ENCODE data around the gene HOXB8.

Gene HOXB8

GRCh38 chr17:48582750-48583069, 32.4 kb downstream of the HOXB8 start:
- FAIRE-seq, result no peak

- FAIRE-seq, result peak; percentile 27
Measured at GRCh38 chr17:48579760-48580554, 35.1 kb downstream of the HOXB8 start.

GRCh38 chr17:48579471-48579759, 35.7 kb downstream of the HOXB8 start:
- peak; percentile 11 for FAIRE-seq

- FAIRE-seq, result no peak
Measured at GRCh38 chr17:48578616-48579470, 36.2 kb downstream of the HOXB8 start.

- FAIRE-seq, result peak; percentile 74
Measured at GRCh38 chr17:48577946-48578615, 37.0 kb downstream of the HOXB8 start, which contains the start of gene HOXB4. TSS of gene HOXB4 (minus strand) at chr17:48578350. CDS start at chr17:48578319, 31 bp downstream.

GRCh38 chr17:48577330-48577945, 37.7 kb downstream of the HOXB8 start:
- FAIRE-seq, result peak; percentile 78

GRCh38 chr17:48576479-48577309, 38.4 kb downstream of the HOXB8 start:
- peak; percentile 3 for FAIRE-seq

- peak; percentile 3 for FAIRE-seq
Measured at GRCh38 chr17:48575673-48576478, 39.2 kb downstream of the HOXB8 start.

- no peak for FAIRE-seq
Measured at GRCh38 chr17:48575066-48575582, 40.0 kb downstream of the HOXB8 start.

- FAIRE-seq, result no peak
Measured at GRCh38 chr17:48574505-48575065, 40.5 kb downstream of the HOXB8 start.

- FAIRE-seq, result peak; percentile 55
Measured at GRCh38 chr17:48571826-48572417, 43.2 kb downstream of the HOXB8 start.

GRCh38 chr17:48571024-48571818, 43.9 kb downstream of the HOXB8 start:
- no peak for FAIRE-seq

- no peak for FAIRE-seq
Measured at GRCh38 chr17:48570325-48571023, 44.6 kb downstream of the HOXB8 start.

- FAIRE-seq, result no peak
Measured at GRCh38 chr17:48569674-48570324, 45.3 kb downstream of the HOXB8 start.

GRCh38 chr17:48569240-48569582, 45.9 kb downstream of the HOXB8 start:
- FAIRE-seq, result no peak

- FAIRE-seq, result no peak
Measured at GRCh38 chr17:48568499-48569239, 46.4 kb downstream of the HOXB8 start.

- no peak for FAIRE-seq
Measured at GRCh38 chr17:48567646-48568354, 47.3 kb downstream of the HOXB8 start.
